ENCODE results near the gene TAAR9. TPM values are rescaled to one million over a fixed set of nuclear protein-coding genes. Genes with fewer than 3 reads are reported as not detected.

TAAR9 gene
- polyA plus RNA-seq, 1 experiment, result not detected

GRCh38 chr6:132491881-132492280, 46.2 kb upstream of the TAAR9 start:
- DNase-seq (ENCODE audit: low read depth, low spot score), result no peak
- POLR2A ChIA-PET, result no interaction called here
- H3K9me3 ChIP-seq (ENCODE audit: control insufficient read depth, insufficient read depth, low read length), result no peaks in the 10 kb centered on the region
- H3K4me3 ChIP-seq (ENCODE audit: low read depth, low read length), result no peak overlapping the region
- no peak overlapping the region for H3K27ac ChIP-seq (ENCODE audit: low read depth, low read length)
- CTCF ChIA-PET, result no interaction called here
- TF ChIP-seq CTCF (IDR thresholded peaks at IDR 0.05; ENCODE audit: low read depth, low read length), result no peak
- no peaks in the 10 kb centered on the region for H3K27me3 ChIP-seq (ENCODE audit: control insufficient read depth, insufficient read depth, low read length)

- no peak for DNase-seq (ENCODE audit: low read depth, low spot score)
- no peak for TF ChIP-seq CTCF (IDR thresholded peaks at IDR 0.05; ENCODE audit: low read depth, low read length)
- ChIA-PET CTCF (interaction anchor here (2.0 to 3.1 kb wide), 3 partner anchors 10 to 215 kb away, joined by 13 to 19 read pairs (median 15); no protein-coding TSS in a partner anchor), POLR2A (no interaction called here)
- no peak overlapping the region for H3K27ac ChIP-seq (ENCODE audit: low read depth, low read length)
- H3K4me3 ChIP-seq (ENCODE audit: low read depth, low read length), result no peak overlapping the region
- no peaks in the 10 kb centered on the region for H3K27me3 ChIP-seq (ENCODE audit: control insufficient read depth, insufficient read depth, low read length)
- no peaks in the 10 kb centered on the region for H3K9me3 ChIP-seq (ENCODE audit: control insufficient read depth, insufficient read depth, low read length)
Measured at GRCh38 chr6:132494954-132495353, 43.1 kb upstream of the TAAR9 start.

- Histone ChIP-seq H3K9me3 (ENCODE audit: control insufficient read depth, insufficient read depth, low read length) (no peaks in the 10 kb centered on the region), H3K27me3 (ENCODE audit: control insufficient read depth, insufficient read depth, low read length) (no peaks in the 10 kb centered on the region), H3K4me3 (ENCODE audit: low read depth, low read length) (no peak overlapping the region), H3K27ac (ENCODE audit: low read depth, low read length) (no peak overlapping the region)
- ChIA-PET POLR2A (no interaction called here), CTCF (interaction anchor here (0.7 to 3.1 kb wide), 4 partner anchors 10 to 216 kb away, joined by 3 to 19 read pairs (median 8); no protein-coding TSS in a partner anchor)
- no peak for DNase-seq (ENCODE audit: low read depth, low spot score)
- TF ChIP-seq CTCF (IDR thresholded peaks at IDR 0.05; ENCODE audit: low read depth, low read length), result no peak
Measured at GRCh38 chr6:132495604-132496079, 42.4 kb upstream of the TAAR9 start.

GRCh38 chr6:132496519-132497180, 41.4 kb upstream of the TAAR9 start:
- Histone ChIP-seq H3K27ac (ENCODE audit: low read depth, low read length) (no peak overlapping the region), H3K9me3 (ENCODE audit: control insufficient read depth, insufficient read depth, low read length) (no peaks in the 10 kb centered on the region), H3K4me3 (ENCODE audit: low read depth, low read length) (no peak overlapping the region), H3K27me3 (ENCODE audit: control insufficient read depth, insufficient read depth, low read length) (no peaks in the 10 kb centered on the region)
- ChIA-PET POLR2A (no interaction called here), CTCF (interaction anchor here (0.5 to 3.1 kb wide), 7 partner anchors 9 to 582 kb away, joined by 3 to 19 read pairs (median 3); no protein-coding TSS in a partner anchor)
- TF ChIP-seq CTCF (IDR thresholded peaks at IDR 0.05; ENCODE audit: low read depth, low read length), result no peak
- DNase-seq (ENCODE audit: low read depth, low spot score), result no peak

GRCh38 chr6:132498638-132499037, 39.4 kb upstream of the TAAR9 start:
- no peak for TF ChIP-seq CTCF (IDR thresholded peaks at IDR 0.05; ENCODE audit: low read depth, low read length)
- ChIA-PET CTCF (no interaction called here), POLR2A (no interaction called here)
- Histone ChIP-seq H3K27me3 (ENCODE audit: control insufficient read depth, insufficient read depth, low read length) (no peaks in the 10 kb centered on the region), H3K4me3 (ENCODE audit: low read depth, low read length) (no peak overlapping the region), H3K9me3 (ENCODE audit: control insufficient read depth, insufficient read depth, low read length) (no peaks in the 10 kb centered on the region), H3K27ac (ENCODE audit: low read depth, low read length) (no peak overlapping the region)
- DNase-seq (ENCODE audit: low read depth, low spot score), result no peak
